Measurements from ENCODE around the gene DAPP1.
A peak's percentile ranks its signal among the peaks of the same experiment; 100 is the strongest.

DAPP1 gene

DNA sequence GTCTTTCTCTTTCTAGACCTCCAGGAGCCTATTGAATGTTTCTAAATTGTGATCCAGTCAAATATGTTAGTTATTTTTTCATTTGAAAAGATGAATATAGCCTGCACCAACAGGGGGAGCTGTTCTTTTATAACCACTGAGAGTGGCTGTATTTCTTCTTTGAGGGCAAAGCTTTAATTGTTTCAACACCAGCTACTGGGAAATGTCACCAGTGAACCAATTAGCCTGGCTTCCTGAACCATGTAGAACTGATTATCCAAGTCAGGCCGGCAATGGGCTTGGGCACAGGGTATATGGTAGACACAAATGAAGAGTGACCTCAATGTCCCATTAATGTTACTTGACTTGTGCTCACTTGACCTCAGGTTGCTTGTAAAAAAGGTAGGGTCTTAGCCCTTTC, 4.8 kb upstream of the DAPP1 start:
- TF ChIP-seq, protein P1, sequence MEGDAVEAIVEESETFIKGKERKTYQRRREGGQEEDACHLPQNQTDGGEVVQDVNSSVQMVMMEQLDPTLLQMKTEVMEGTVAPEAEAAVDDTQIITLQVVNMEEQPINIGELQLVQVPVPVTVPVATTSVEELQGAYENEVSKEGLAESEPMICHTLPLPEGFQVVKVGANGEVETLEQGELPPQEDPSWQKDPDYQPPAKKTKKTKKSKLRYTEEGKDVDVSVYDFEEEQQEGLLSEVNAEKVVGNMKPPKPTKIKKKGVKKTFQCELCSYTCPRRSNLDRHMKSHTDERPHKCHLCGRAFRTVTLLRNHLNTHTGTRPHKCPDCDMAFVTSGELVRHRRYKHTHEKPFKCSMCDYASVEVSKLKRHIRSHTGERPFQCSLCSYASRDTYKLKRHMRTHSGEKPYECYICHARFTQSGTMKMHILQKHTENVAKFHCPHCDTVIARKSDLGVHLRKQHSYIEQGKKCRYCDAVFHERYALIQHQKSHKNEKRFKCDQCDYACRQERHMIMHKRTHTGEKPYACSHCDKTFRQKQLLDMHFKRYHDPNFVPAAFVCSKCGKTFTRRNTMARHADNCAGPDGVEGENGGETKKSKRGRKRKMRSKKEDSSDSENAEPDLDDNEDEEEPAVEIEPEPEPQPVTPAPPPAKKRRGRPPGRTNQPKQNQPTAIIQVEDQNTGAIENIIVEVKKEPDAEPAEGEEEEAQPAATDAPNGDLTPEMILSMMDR (IDR thresholded peaks at IDR 0.05; ENCODE audit: low read depth, low read length): peak; percentile 41
- no peak for DNase-seq (ENCODE audit: extremely low read depth, low read depth)

GRCh38 chr4:99815597-99816011, 1.0 kb upstream of the DAPP1 start:
- no peak for DNase-seq (ENCODE audit: extremely low read depth, low read depth)
- TF ChIP-seq, protein P1 (IDR thresholded peaks at IDR 0.05; ENCODE audit: low read depth, low read length): no peak

GRCh38 chr4:99817309-99817890, 773 bp downstream of the DAPP1 start:
- no peak for DNase-seq (ENCODE audit: extremely low read depth, low read depth)
- TF ChIP-seq, protein P1 (IDR thresholded peaks at IDR 0.05; ENCODE audit: low read depth, low read length): no peak

GRCh38 chr4:99818661-99819060, 2.0 kb downstream of the DAPP1 start:
- TF ChIP-seq, protein P1 (IDR thresholded peaks at IDR 0.05; ENCODE audit: low read depth, low read length): no peak
- DNase-seq (ENCODE audit: extremely low read depth, low read depth): no peak

DNA sequence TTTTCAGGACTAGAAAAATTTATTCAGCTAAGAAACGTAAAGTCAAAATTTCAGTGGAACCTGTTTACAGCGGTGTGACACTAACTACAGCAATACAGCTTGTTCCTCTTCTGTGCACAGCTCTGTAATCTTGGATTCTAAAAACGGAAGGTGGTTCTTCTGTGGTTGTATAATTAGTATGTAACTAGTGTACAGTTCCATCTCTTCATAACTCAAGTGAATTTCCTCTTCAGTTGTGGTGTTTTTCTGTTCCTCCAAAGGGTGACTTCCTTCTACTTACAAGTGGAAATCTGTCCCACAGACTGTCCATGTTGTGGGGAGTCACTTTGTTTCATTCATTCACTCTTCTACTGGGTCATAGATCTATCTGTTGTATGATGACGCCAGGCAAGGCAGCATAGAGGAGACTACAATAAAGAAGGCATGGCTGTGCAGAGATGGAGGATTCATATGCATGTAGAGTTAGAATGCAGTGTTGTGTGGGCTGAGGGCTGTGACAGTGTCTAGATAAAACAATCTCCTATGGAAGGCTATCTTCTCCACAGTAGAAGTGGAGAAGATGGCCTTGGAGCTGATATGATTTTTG, 5.4 kb downstream of the DAPP1 start:
- TF ChIP-seq, protein P1 (IDR thresholded peaks at IDR 0.05; ENCODE audit: low read depth, low read length): no peak
- DNase-seq (ENCODE audit: extremely low read depth, low read depth): no peak

- DNase-seq (ENCODE audit: extremely low read depth, low read depth): no peak
- TF ChIP-seq, protein P1 (IDR thresholded peaks at IDR 0.05; ENCODE audit: low read depth, low read length): no peak
These were observed 6.1 kb downstream of the DAPP1 start for GRCh38 chr4:99822734-99823133.

DNA sequence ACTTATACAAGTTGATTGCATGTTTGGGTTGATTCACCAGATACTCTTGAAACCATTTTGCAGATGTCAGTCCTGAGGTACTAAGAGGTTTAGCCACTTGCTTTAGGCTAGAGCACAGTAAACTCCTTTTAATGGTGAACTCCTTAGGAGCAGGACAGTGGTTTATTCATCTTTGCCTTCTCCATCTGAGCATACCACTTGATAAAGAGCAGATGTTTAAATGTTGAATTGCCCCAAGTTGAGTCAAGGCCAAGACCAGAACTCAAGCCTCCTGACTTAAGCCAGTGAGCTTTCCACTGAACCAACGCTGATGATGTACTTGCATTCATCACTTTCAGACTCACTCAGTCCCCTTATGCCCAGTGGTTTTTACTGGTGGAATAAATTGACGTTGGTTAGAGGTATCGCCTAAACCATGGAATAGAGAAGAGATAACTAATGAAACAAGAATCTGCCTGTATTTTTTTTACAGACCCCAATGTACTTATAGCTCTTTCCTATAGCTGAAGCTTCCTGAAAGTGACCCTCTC, 7.5 kb downstream of the DAPP1 start:
- TF ChIP-seq, protein P1 (IDR thresholded peaks at IDR 0.05; ENCODE audit: low read depth, low read length): no peak
- DNase-seq (ENCODE audit: extremely low read depth, low read depth): peak; percentile 18
